ENCODE results near the gene SLC35G3. TPM values are rescaled to one million over a fixed set of nuclear protein-coding genes. Genes with fewer than 3 reads are reported as not detected.
"Not testable (repeated sequence)": the region's sequence is repeated elsewhere in the genome, so short reads cannot be mapped to it uniquely, and the experiment has no call there.

The SLC35G3 gene
- polyA plus RNA-seq, 2 donors, result not detected

GRCh38 chr17:35214192-35214591 is 20.0 kb upstream of the SLC35G3 start:
- no peaks in the 10 kb centered on the region for H3K27me3 ChIP-seq (ENCODE audit: control insufficient read depth in 1 of 2, insufficient read depth in 2 of 2, low read length in 2 of 2)
- H3K36me3 ChIP-seq (ENCODE audit: control insufficient read depth in 2 of 2, insufficient read depth in 2 of 2, low read length in 1 of 2), result no peaks in the 10 kb centered on the region
- H3K27ac ChIP-seq (ENCODE audit: low read depth in 2 of 2, low read length in 1 of 2), result peak overlapping the region in 1 of 2 donors; percentile 69
- no peaks in the 10 kb centered on the region for H3K4me1 ChIP-seq (ENCODE audit: control insufficient read depth in 2 of 2, insufficient read depth in 2 of 2, low read length in 1 of 2)
- WGBS, 2 donors, result 61 to 67% methylated on average over 3 of the region's 3 CpGs
- H3K4me3 ChIP-seq (ENCODE audit: low read depth in 1 of 2, low read length in 2 of 2), result no peak overlapping the region
- H3K9me3 ChIP-seq (ENCODE audit: control insufficient read depth in 2 of 2, insufficient read depth in 1 of 2, low read depth in 1 of 2, low read length in 1 of 2), result no peaks in the 10 kb centered on the region

GRCh38 chr17:35213412-35213940 is 19.3 kb upstream of the SLC35G3 start:
- no peak overlapping the region for H3K4me3 ChIP-seq (ENCODE audit: low read depth in 1 of 2, low read length in 2 of 2)
- H3K27me3 ChIP-seq (ENCODE audit: control insufficient read depth in 1 of 2, insufficient read depth in 2 of 2, low read length in 2 of 2), result no peaks in the 10 kb centered on the region
- no peaks in the 10 kb centered on the region for H3K4me1 ChIP-seq (ENCODE audit: control insufficient read depth in 2 of 2, insufficient read depth in 2 of 2, low read length in 1 of 2)
- WGBS, 2 donors, result 62 to 66% methylated on average over 5 of the region's 5 CpGs
- no peak overlapping the region for H3K27ac ChIP-seq (ENCODE audit: low read depth in 2 of 2, low read length in 1 of 2)
- H3K9me3 ChIP-seq (ENCODE audit: control insufficient read depth in 2 of 2, insufficient read depth in 1 of 2, low read depth in 1 of 2, low read length in 1 of 2), result no peaks in the 10 kb centered on the region
- H3K36me3 ChIP-seq (ENCODE audit: control insufficient read depth in 2 of 2, insufficient read depth in 2 of 2, low read length in 1 of 2), result no peaks in the 10 kb centered on the region

GRCh38 chr17:35212668-35213067 is 18.5 kb upstream of the SLC35G3 start:
- Histone ChIP-seq H3K4me3 (ENCODE audit: low read depth in 1 of 2, low read length in 2 of 2) (no peak overlapping the region), H3K27me3 (ENCODE audit: control insufficient read depth in 1 of 2, insufficient read depth in 2 of 2, low read length in 2 of 2) (no peaks in the 10 kb centered on the region), H3K36me3 (ENCODE audit: control insufficient read depth in 2 of 2, insufficient read depth in 2 of 2, low read length in 1 of 2) (no peaks in the 10 kb centered on the region), H3K4me1 (ENCODE audit: control insufficient read depth in 2 of 2, insufficient read depth in 2 of 2, low read length in 1 of 2) (no peaks in the 10 kb centered on the region), H3K9me3 (ENCODE audit: control insufficient read depth in 2 of 2, insufficient read depth in 1 of 2, low read depth in 1 of 2, low read length in 1 of 2) (no peaks in the 10 kb centered on the region), H3K27ac (ENCODE audit: low read depth in 2 of 2, low read length in 1 of 2) (no peak overlapping the region)
- 78 to 85% methylated on average over 4 of the region's 4 CpGs for WGBS, 2 donors

- Histone ChIP-seq H3K4me3 (ENCODE audit: low read depth in 1 of 2, low read length in 2 of 2) (no peak overlapping the region), H3K36me3 (ENCODE audit: control insufficient read depth in 2 of 2, insufficient read depth in 2 of 2, low read length in 1 of 2) (no peaks in the 10 kb centered on the region), H3K4me1 (ENCODE audit: control insufficient read depth in 2 of 2, insufficient read depth in 2 of 2, low read length in 1 of 2) (no peaks in the 10 kb centered on the region), H3K9me3 (ENCODE audit: control insufficient read depth in 2 of 2, insufficient read depth in 1 of 2, low read depth in 1 of 2, low read length in 1 of 2) (no peaks in the 10 kb centered on the region), H3K27ac (ENCODE audit: low read depth in 2 of 2, low read length in 1 of 2) (no peak overlapping the region), H3K27me3 (ENCODE audit: control insufficient read depth in 1 of 2, insufficient read depth in 2 of 2, low read length in 2 of 2) (no peaks in the 10 kb centered on the region)
- WGBS, 2 donors, result 90 to 91% methylated on average over 7 of the region's 7 CpGs
Observed at GRCh38 chr17:35210741-35211140, 16.5 kb upstream of the SLC35G3 start.

GRCh38 chr17:35202582-35202981 is 8.4 kb upstream of the SLC35G3 start:
- not testable (repeated sequence) for H3K4me3 ChIP-seq (ENCODE audit: low read depth in 1 of 2, low read length in 2 of 2); H3K9me3 ChIP-seq (ENCODE audit: control insufficient read depth in 2 of 2, insufficient read depth in 1 of 2, low read depth in 1 of 2, low read length in 1 of 2); H3K4me1 ChIP-seq (ENCODE audit: control insufficient read depth in 2 of 2, insufficient read depth in 2 of 2, low read length in 1 of 2); H3K36me3 ChIP-seq (ENCODE audit: control insufficient read depth in 2 of 2, insufficient read depth in 2 of 2, low read length in 1 of 2); H3K27me3 ChIP-seq (ENCODE audit: control insufficient read depth in 1 of 2, insufficient read depth in 2 of 2, low read length in 2 of 2); H3K27ac ChIP-seq (ENCODE audit: low read depth in 2 of 2, low read length in 1 of 2)
- 67 to 89% methylated on average over 1 to 2 of the region's 2 CpGs for WGBS, 2 donors

GRCh38 chr17:35195062-35195461 is 869 bp upstream of the SLC35G3 start:
- H3K27ac ChIP-seq (ENCODE audit: low read depth in 2 of 2, low read length in 1 of 2); H3K27me3 ChIP-seq (ENCODE audit: control insufficient read depth in 1 of 2, insufficient read depth in 2 of 2, low read length in 2 of 2); H3K9me3 ChIP-seq (ENCODE audit: control insufficient read depth in 2 of 2, insufficient read depth in 1 of 2, low read depth in 1 of 2, low read length in 1 of 2); H3K4me3 ChIP-seq (ENCODE audit: low read depth in 1 of 2, low read length in 2 of 2); H3K36me3 ChIP-seq (ENCODE audit: control insufficient read depth in 2 of 2, insufficient read depth in 2 of 2, low read length in 1 of 2); H3K4me1 ChIP-seq (ENCODE audit: control insufficient read depth in 2 of 2, insufficient read depth in 2 of 2, low read length in 1 of 2): not testable (repeated sequence)
- WGBS, 2 donors, result 91 to 99% methylated on average over 14 to 31 of the region's 31 CpGs

- no peak overlapping the region for H3K4me3 ChIP-seq (ENCODE audit: low read depth in 1 of 2, low read length in 2 of 2)
- H3K4me1 ChIP-seq (ENCODE audit: control insufficient read depth in 2 of 2, insufficient read depth in 2 of 2, low read length in 1 of 2), result no peaks in the 10 kb centered on the region
- H3K36me3 ChIP-seq (ENCODE audit: control insufficient read depth in 2 of 2, insufficient read depth in 2 of 2, low read length in 1 of 2), result no peaks in the 10 kb centered on the region
- no peak overlapping the region for H3K27ac ChIP-seq (ENCODE audit: low read depth in 2 of 2, low read length in 1 of 2)
- 61 to 71% methylated on average over 8 of the region's 8 CpGs for WGBS, 2 donors
- no peaks in the 10 kb centered on the region for H3K27me3 ChIP-seq (ENCODE audit: control insufficient read depth in 1 of 2, insufficient read depth in 2 of 2, low read length in 2 of 2)
- H3K9me3 ChIP-seq (ENCODE audit: control insufficient read depth in 2 of 2, insufficient read depth in 1 of 2, low read depth in 1 of 2, low read length in 1 of 2), result no peaks in the 10 kb centered on the region
Observed at GRCh38 chr17:35192708-35193107, 1.5 kb downstream of the SLC35G3 start.

GRCh38 chr17:35191001-35191695 is 3.0 kb downstream of the SLC35G3 start:
- Histone ChIP-seq H3K4me3 (ENCODE audit: low read depth in 1 of 2, low read length in 2 of 2) (no peak overlapping the region), H3K36me3 (ENCODE audit: control insufficient read depth in 2 of 2, insufficient read depth in 2 of 2, low read length in 1 of 2) (no peaks in the 10 kb centered on the region), H3K27me3 (ENCODE audit: control insufficient read depth in 1 of 2, insufficient read depth in 2 of 2, low read length in 2 of 2) (no peaks in the 10 kb centered on the region), H3K4me1 (ENCODE audit: control insufficient read depth in 2 of 2, insufficient read depth in 2 of 2, low read length in 1 of 2) (no peaks in the 10 kb centered on the region), H3K27ac (ENCODE audit: low read depth in 2 of 2, low read length in 1 of 2) (no peak overlapping the region), H3K9me3 (ENCODE audit: control insufficient read depth in 2 of 2, insufficient read depth in 1 of 2, low read depth in 1 of 2, low read length in 1 of 2) (no peaks in the 10 kb centered on the region)
- 75 to 82% methylated on average over 11 of the region's 11 CpGs for WGBS, 2 donors

GRCh38 chr17:35189291-35189690 is 4.9 kb downstream of the SLC35G3 start:
- WGBS, 2 donors, result 40 to 65% methylated on average over 3 of the region's 3 CpGs
- Histone ChIP-seq H3K9me3 (ENCODE audit: control insufficient read depth in 2 of 2, insufficient read depth in 1 of 2, low read depth in 1 of 2, low read length in 1 of 2) (no peaks in the 10 kb centered on the region), H3K27me3 (ENCODE audit: control insufficient read depth in 1 of 2, insufficient read depth in 2 of 2, low read length in 2 of 2) (no peaks in the 10 kb centered on the region), H3K4me1 (ENCODE audit: control insufficient read depth in 2 of 2, insufficient read depth in 2 of 2, low read length in 1 of 2) (no peaks in the 10 kb centered on the region), H3K36me3 (ENCODE audit: control insufficient read depth in 2 of 2, insufficient read depth in 2 of 2, low read length in 1 of 2) (no peaks in the 10 kb centered on the region), H3K4me3 (ENCODE audit: low read depth in 1 of 2, low read length in 2 of 2) (no peak overlapping the region), H3K27ac (ENCODE audit: low read depth in 2 of 2, low read length in 1 of 2) (no peak overlapping the region)

GRCh38 chr17:35188111-35188510 is 6.1 kb downstream of the SLC35G3 start:
- H3K9me3 ChIP-seq (ENCODE audit: control insufficient read depth in 2 of 2, insufficient read depth in 1 of 2, low read depth in 1 of 2, low read length in 1 of 2), result no peaks in the 10 kb centered on the region
- H3K36me3 ChIP-seq (ENCODE audit: control insufficient read depth in 2 of 2, insufficient read depth in 2 of 2, low read length in 1 of 2), result no peaks in the 10 kb centered on the region
- no peak overlapping the region for H3K4me3 ChIP-seq (ENCODE audit: low read depth in 1 of 2, low read length in 2 of 2)
- H3K27ac ChIP-seq (ENCODE audit: low read depth in 2 of 2, low read length in 1 of 2), result no peak overlapping the region
- H3K4me1 ChIP-seq (ENCODE audit: control insufficient read depth in 2 of 2, insufficient read depth in 2 of 2, low read length in 1 of 2), result no peaks in the 10 kb centered on the region
- 31 to 33% methylated on average over 2 of the region's 2 CpGs for WGBS, 2 donors
- no peaks in the 10 kb centered on the region for H3K27me3 ChIP-seq (ENCODE audit: control insufficient read depth in 1 of 2, insufficient read depth in 2 of 2, low read length in 2 of 2)
